T-helper 1 cell (primary cell): ENCODE results near the gene KLK5.
A peak's percentile ranks its signal among the peaks of the same experiment; 100 is the strongest.
"Not testable (repeated sequence)": the region's sequence is repeated elsewhere in the genome, so short reads cannot be mapped to it uniquely, and the experiment has no call there.

Experiments used
- DNase-seq, 5 donors: peaks; one replicate each; pipeline ENCODE4 v3.0.0-alpha.2; 2012 to 2020

KLK5 gene

GRCh38 chr19:50921426-50922316 lies 31.2 kb downstream of the KLK5 start:
- no peak for DNase-seq

GRCh38 chr19:50916069-50916468 lies 36.8 kb downstream of the KLK5 start:
- no peak for DNase-seq

GRCh38 chr19:50912727-50913716 lies 39.8 kb downstream of the KLK5 start:
- no peak for DNase-seq

- DNase-seq = no peak
These were observed 40.7 kb downstream of the KLK5 start for GRCh38 chr19:50912102-50912599.

- no peak for DNase-seq
These were observed 41.4 kb downstream of the KLK5 start, which contains the start of gene KLK4 for GRCh38 chr19:50911206-50912101. TSS of gene KLK4 (minus strand) at chr19:50911395. CDS start at chr19:50910738, 657 bp downstream.

- DNase-seq = no peak
These were observed 42.1 kb downstream of the KLK5 start for GRCh38 chr19:50910722-50911121.

GRCh38 chr19:50909240-50910070 lies 43.4 kb downstream of the KLK5 start:
- DNase-seq = peak in 1 of 5 donors; percentile 27

- DNase-seq = no peak
These were observed 44.5 kb downstream of the KLK5 start for GRCh38 chr19:50908336-50908735.

GRCh38 chr19:50906217-50906616 lies 46.6 kb downstream of the KLK5 start:
- DNase-seq = no peak

GRCh38 chr19:50902640-50903039 lies 50.2 kb downstream of the KLK5 start:
- DNase-seq = no peak

- DNase-seq = no peak
These were observed 53.3 kb downstream of the KLK5 start for GRCh38 chr19:50899569-50899968.

GRCh38 chr19:50898018-50898417 lies 54.8 kb downstream of the KLK5 start:
- no peak for DNase-seq

- no peak for DNase-seq
These were observed 55.2 kb downstream of the KLK5 start for GRCh38 chr19:50897612-50898011.

GRCh38 chr19:50897191-50897607 lies 55.6 kb downstream of the KLK5 start:
- DNase-seq = no peak

GRCh38 chr19:50896591-50897190 lies 56.1 kb downstream of the KLK5 start:
- DNase-seq = peak in 1 of 5 donors; percentile 21

- not testable (repeated sequence) for DNase-seq
These were observed 56.7 kb downstream of the KLK5 start for GRCh38 chr19:50896089-50896590.

- DNase-seq = no peak
These were observed 58.1 kb downstream of the KLK5 start for GRCh38 chr19:50894478-50895356.
